Activated T-helper 9 cell treated with anti-CD3 and anti-CD28 coated beads, Interleukin-2, amount 50 U/mL, for 16 hours (primary cell): ENCODE data around the gene NIPAL3.
"Not testable (repeated sequence)": the region's sequence is repeated elsewhere in the genome, so short reads cannot be mapped to it uniquely, and the experiment has no call there.

Source experiments
- DNase-seq: peaks from one replicate; pipeline ENCODE4 v3.0.0-alpha.2; 2020; ENCODE audit warnings: low read depth

Gene NIPAL3

GRCh38 chr1:24520282-24520681 lies 104.7 kb downstream of the NIPAL3 start:
- DNase-seq: not testable (repeated sequence)
